ENCODE data around the gene FAM120AOS.
A peak's percentile ranks its signal among the peaks of the same experiment; 100 is the strongest.

Gene FAM120AOS

GRCh38 chr9:93463638-93464248 is 10.4 kb upstream of the FAM120AOS start:
- peaks cover 100% of the 10 kb centered on the region for H3K79me2 ChIP-seq (ENCODE audit: insufficient read depth, low read length)
- no peaks in the 10 kb centered on the region for H3K9me3 ChIP-seq (ENCODE audit: low read length)
- H4K20me1 ChIP-seq (ENCODE audit: insufficient read depth, low read length), result no peaks in the 10 kb centered on the region
- H3K36me3 ChIP-seq (ENCODE audit: insufficient read depth, low read length), result peaks cover 4% of the 10 kb centered on the region; the same call in 1 of the 2 replicates
- no peaks in the 10 kb centered on the region; the same call in 1 of the 2 replicates for H3F3A ChIP-seq (ENCODE audit: insufficient read depth, low read length)
- H3K4me3 ChIP-seq (ENCODE audit: low read depth, low read length, poor library complexity, severe bottlenecking), result peak overlapping the region; percentile 55
- TF ChIP-seq EZH2 (IDR thresholded peaks at IDR 0.05; ENCODE audit: borderline replicate concordance, low read length) (no peak), CTCF (IDR thresholded peaks at IDR 0.05; ENCODE audit: low read length) (no peak)
- peak overlapping the region; percentile 66 for H3K9ac ChIP-seq (ENCODE audit: low read length)
- peak overlapping the region; percentile 96 for H3K27ac ChIP-seq (ENCODE audit: low read depth, low read length, poor library complexity, severe bottlenecking)
- H3K4me2 ChIP-seq (ENCODE audit: low read length), result peak overlapping the region; percentile 87
- peaks cover 99% of the 10 kb centered on the region for H3K4me1 ChIP-seq (ENCODE audit: insufficient read depth, low read length, severe bottlenecking)
- no peaks in the 10 kb centered on the region for H3K9me2 ChIP-seq (ENCODE audit: low read depth, low read length)
- no peaks in the 10 kb centered on the region for H3K27me3 ChIP-seq (ENCODE audit: insufficient read depth, low read length)
- no peak overlapping the region for H2AFZ ChIP-seq (ENCODE audit: low read length)

DNA sequence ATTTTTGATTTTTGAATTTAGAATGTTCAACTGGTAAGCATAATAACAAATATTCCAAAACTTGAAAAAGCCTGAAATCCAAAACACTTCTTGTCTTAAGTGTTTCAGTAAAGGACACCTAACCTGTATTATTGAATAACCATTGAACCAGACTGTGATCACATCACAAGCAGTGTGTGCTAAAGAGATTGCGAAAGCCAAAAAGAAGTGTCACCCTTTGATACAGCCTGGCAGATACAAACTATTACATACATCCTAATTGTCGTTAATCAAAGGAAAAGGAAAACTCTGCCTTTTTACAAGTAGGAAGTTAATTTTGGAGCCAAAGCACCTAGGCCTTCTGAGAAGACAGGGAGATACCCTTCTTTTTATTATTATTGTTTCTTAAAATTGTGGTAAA is 8.4 kb upstream of the FAM120AOS start:
- no peaks in the 10 kb centered on the region for H4K20me1 ChIP-seq (ENCODE audit: insufficient read depth, low read length)

GRCh38 chr9:93461414-93461743 is 8.0 kb upstream of the FAM120AOS start:
- peak overlapping the region; percentile 60 for H3K4me2 ChIP-seq (ENCODE audit: low read length)
- no peaks in the 10 kb centered on the region; the same call in 1 of the 2 replicates for H3F3A ChIP-seq (ENCODE audit: insufficient read depth, low read length)
- H4K20me1 ChIP-seq (ENCODE audit: insufficient read depth, low read length), result no peaks in the 10 kb centered on the region
- H3K4me3 ChIP-seq (ENCODE audit: low read depth, low read length, poor library complexity, severe bottlenecking), result no peak overlapping the region
- H3K36me3 ChIP-seq (ENCODE audit: insufficient read depth, low read length), result peaks cover 19% of the 10 kb centered on the region; the same call in 1 of the 2 replicates
- H3K9me2 ChIP-seq (ENCODE audit: low read depth, low read length), result no peaks in the 10 kb centered on the region
- H3K79me2 ChIP-seq (ENCODE audit: insufficient read depth, low read length), result peaks cover 100% of the 10 kb centered on the region
- no peak overlapping the region for H2AFZ ChIP-seq (ENCODE audit: low read length)
- H3K9me3 ChIP-seq (ENCODE audit: low read length), result no peaks in the 10 kb centered on the region
- peak overlapping the region; percentile 36; the same call in 1 of the 2 replicates for H3K9ac ChIP-seq (ENCODE audit: low read length)
- peaks cover 91% of the 10 kb centered on the region for H3K4me1 ChIP-seq (ENCODE audit: insufficient read depth, low read length, severe bottlenecking)
- TF ChIP-seq CTCF (IDR thresholded peaks at IDR 0.05; ENCODE audit: low read length) (no peak), EZH2 (IDR thresholded peaks at IDR 0.05; ENCODE audit: borderline replicate concordance, low read length) (no peak)
- no peaks in the 10 kb centered on the region for H3K27me3 ChIP-seq (ENCODE audit: insufficient read depth, low read length)
- H3K27ac ChIP-seq (ENCODE audit: low read depth, low read length, poor library complexity, severe bottlenecking), result peak overlapping the region; percentile 86

More for the DNA sequence above, 8.4 kb upstream of the FAM120AOS start:
- TF ChIP-seq CTCF (IDR thresholded peaks at IDR 0.05; ENCODE audit: low read length) (no peak), EZH2 (IDR thresholded peaks at IDR 0.05; ENCODE audit: borderline replicate concordance, low read length) (no peak)
- H3K4me2 ChIP-seq (ENCODE audit: low read length), result no peak overlapping the region
- no peak overlapping the region for H3K4me3 ChIP-seq (ENCODE audit: low read depth, low read length, poor library complexity, severe bottlenecking)
- peaks cover 91% of the 10 kb centered on the region for H3K4me1 ChIP-seq (ENCODE audit: insufficient read depth, low read length, severe bottlenecking)
- no peaks in the 10 kb centered on the region for H3K27me3 ChIP-seq (ENCODE audit: insufficient read depth, low read length)
- peaks cover 100% of the 10 kb centered on the region for H3K79me2 ChIP-seq (ENCODE audit: insufficient read depth, low read length)
- no peaks in the 10 kb centered on the region for H3K9me2 ChIP-seq (ENCODE audit: low read depth, low read length)
- H3K9ac ChIP-seq (ENCODE audit: low read length), result no peak overlapping the region
- peaks cover 14% of the 10 kb centered on the region; the same call in 1 of the 2 replicates for H3K36me3 ChIP-seq (ENCODE audit: insufficient read depth, low read length)
- no peaks in the 10 kb centered on the region for H3K9me3 ChIP-seq (ENCODE audit: low read length)
- no peak overlapping the region for H2AFZ ChIP-seq (ENCODE audit: low read length)
- no peaks in the 10 kb centered on the region; the same call in 1 of the 2 replicates for H3F3A ChIP-seq (ENCODE audit: insufficient read depth, low read length)
- H3K27ac ChIP-seq (ENCODE audit: low read depth, low read length, poor library complexity, severe bottlenecking), result peak overlapping the region; percentile 86

Measured in OCI-LY1 (cell line).